ENCODE results near the gene ZNF311.

The ZNF311 gene

GRCh38 chr6:29005183-29005885 lies at the start of gene ZNF311:
Gene ZNF311 (minus strand): TSS chr6:29005315. CDS start chr6:29003954, 1,361 bp downstream.
- in situ Hi-C loops (cut with HindIII; ENCODE audit: low sequenced_read_pairs): loop anchor here (10.0 kb wide), 2 partner anchors 71 to 111 kb away; no protein-coding TSS in a partner anchor

GRCh38 chr6:29051680-29052079 lies 46.6 kb upstream of the ZNF311 start:
- no peak for DNase-seq (ENCODE audit: low read depth)
- TF ChIP-seq, protein P1, sequence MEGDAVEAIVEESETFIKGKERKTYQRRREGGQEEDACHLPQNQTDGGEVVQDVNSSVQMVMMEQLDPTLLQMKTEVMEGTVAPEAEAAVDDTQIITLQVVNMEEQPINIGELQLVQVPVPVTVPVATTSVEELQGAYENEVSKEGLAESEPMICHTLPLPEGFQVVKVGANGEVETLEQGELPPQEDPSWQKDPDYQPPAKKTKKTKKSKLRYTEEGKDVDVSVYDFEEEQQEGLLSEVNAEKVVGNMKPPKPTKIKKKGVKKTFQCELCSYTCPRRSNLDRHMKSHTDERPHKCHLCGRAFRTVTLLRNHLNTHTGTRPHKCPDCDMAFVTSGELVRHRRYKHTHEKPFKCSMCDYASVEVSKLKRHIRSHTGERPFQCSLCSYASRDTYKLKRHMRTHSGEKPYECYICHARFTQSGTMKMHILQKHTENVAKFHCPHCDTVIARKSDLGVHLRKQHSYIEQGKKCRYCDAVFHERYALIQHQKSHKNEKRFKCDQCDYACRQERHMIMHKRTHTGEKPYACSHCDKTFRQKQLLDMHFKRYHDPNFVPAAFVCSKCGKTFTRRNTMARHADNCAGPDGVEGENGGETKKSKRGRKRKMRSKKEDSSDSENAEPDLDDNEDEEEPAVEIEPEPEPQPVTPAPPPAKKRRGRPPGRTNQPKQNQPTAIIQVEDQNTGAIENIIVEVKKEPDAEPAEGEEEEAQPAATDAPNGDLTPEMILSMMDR (IDR thresholded peaks at IDR 0.05; ENCODE audit: low read depth, low read length, missing control alignments): no peak
- no peak overlapping the region for H3K4me3 ChIP-seq (ENCODE audit: low read depth, low read length)
- in situ Hi-C loops (cut with HindIII; ENCODE audit: low sequenced_read_pairs): no loop called here

More at GRCh38 chr6:29005183-29005885, at the start of gene ZNF311:
- no peak for DNase-seq (ENCODE audit: low read depth)
- TF ChIP-seq, protein P1 (IDR thresholded peaks at IDR 0.05; ENCODE audit: low read depth, low read length, missing control alignments): no peak
- H3K4me3 ChIP-seq (ENCODE audit: low read depth, low read length): peak within 1 kb of the TSS; percentile 53

- in situ Hi-C loops (cut with HindIII; ENCODE audit: low sequenced_read_pairs): no loop called here
- DNase-seq (ENCODE audit: low read depth): no peak
- no peak within 1 kb of the TSS for H3K4me3 ChIP-seq (ENCODE audit: low read depth, low read length)
- TF ChIP-seq, protein P1 (IDR thresholded peaks at IDR 0.05; ENCODE audit: low read depth, low read length, missing control alignments): no peak
These were observed 40.0 kb upstream of the ZNF311 start, which contains the start of gene OR2W1 for GRCh38 chr6:29045075-29045474. Gene OR2W1 (minus strand): TSS chr6:29045175. CDS start chr6:29045175, 0 bp downstream.

DNA sequence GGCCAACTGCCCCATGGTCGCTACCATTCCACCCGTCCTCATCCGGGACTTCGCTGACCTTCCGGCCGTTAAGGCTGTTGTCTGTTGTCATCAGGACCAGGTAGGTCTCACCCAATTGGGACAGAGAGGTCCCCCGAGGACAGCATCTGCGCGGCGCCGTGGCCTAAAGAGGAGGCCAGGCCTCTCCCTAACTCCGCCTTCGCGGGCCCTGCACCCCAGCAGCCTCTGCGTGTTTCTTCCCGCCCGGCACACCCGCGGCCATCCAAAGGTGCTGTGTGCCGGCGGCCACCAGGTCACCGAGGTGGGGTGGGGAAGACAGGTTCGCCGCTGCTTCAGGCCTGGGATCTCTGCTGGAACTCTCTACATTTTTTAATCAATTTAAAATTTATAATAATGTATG lies 30.8 kb upstream of the ZNF311 start:
- TF ChIP-seq, protein P1 (IDR thresholded peaks at IDR 0.05; ENCODE audit: low read depth, low read length, missing control alignments): no peak
- in situ Hi-C loops (cut with HindIII; ENCODE audit: low sequenced_read_pairs): no loop called here
- H3K4me3 ChIP-seq (ENCODE audit: low read depth, low read length): no peak overlapping the region
- DNase-seq (ENCODE audit: low read depth): no peak

- DNase-seq (ENCODE audit: low read depth): no peak
These were observed 23.7 kb upstream of the ZNF311 start for GRCh38 chr6:29028821-29029220.

DNA sequence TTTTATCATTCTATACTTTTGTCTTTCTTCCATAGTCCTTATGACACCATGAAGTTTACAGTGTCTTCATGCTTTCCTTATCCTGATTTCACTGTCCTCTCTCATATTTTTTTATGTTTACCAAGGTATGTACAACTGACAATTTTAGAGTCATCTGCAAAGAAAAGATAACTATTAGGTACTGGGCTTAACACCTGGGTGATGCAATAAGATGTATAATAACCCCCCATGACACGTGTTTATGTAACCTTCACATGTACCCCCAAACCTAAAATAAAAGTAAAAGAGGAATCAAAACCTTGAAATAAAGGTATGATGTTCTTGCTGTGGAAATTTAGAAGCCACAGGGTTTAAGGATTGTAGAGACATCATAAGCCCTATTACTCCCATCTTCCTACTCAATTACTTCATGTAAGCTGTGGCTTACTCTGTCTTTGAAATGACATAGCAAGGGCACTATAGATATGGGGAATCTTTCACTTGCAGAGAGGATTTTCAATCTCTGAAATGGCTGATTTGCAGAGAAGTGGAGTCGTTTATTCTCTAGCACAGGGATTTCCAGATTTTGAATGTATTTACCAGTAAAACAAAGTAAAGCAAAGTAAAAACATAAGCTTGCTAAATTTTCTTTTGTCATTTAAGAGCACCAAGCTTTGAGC lies 20.9 kb upstream of the ZNF311 start:
- in situ Hi-C loops (cut with HindIII; ENCODE audit: low sequenced_read_pairs): loop anchor here (10.0 kb wide), 1 partner anchor 181 kb away; no protein-coding TSS in a partner anchor
- no peak overlapping the region for H3K4me3 ChIP-seq (ENCODE audit: low read depth, low read length)
- TF ChIP-seq, protein P1 (IDR thresholded peaks at IDR 0.05; ENCODE audit: low read depth, low read length, missing control alignments): no peak
- DNase-seq (ENCODE audit: low read depth): no peak

More at GRCh38 chr6:29028821-29029220, 23.7 kb upstream of the ZNF311 start:
- in situ Hi-C loops (cut with HindIII; ENCODE audit: low sequenced_read_pairs): loop anchor here (10.0 kb wide), 1 partner anchor 184 kb away; no protein-coding TSS in a partner anchor
- TF ChIP-seq, protein P1 (IDR thresholded peaks at IDR 0.05; ENCODE audit: low read depth, low read length, missing control alignments): no peak
- H3K4me3 ChIP-seq (ENCODE audit: low read depth, low read length): no peak overlapping the region

Data from astrocyte of the cerebellum (primary cell).